H9 (cell line): ENCODE results near the gene KCNAB2. TPM values are rescaled to one million over a fixed set of nuclear protein-coding genes. Genes with fewer than 3 reads are reported as not detected.

ENCODE experiments used
- DNase-seq: peaks from one replicate; pipeline ENCODE4 v3.0.0-alpha.2; 2017
- H2AFZ ChIP-seq: one replicate; pipeline ENCODE4 v1.6.1; 2013; ENCODE audit warnings: mild to moderate bottlenecking, low read length, control low read depth, moderate library complexity
- H2AK5ac ChIP-seq: 2 replicates; pipeline ENCODE4 v1.6.1; 2013; ENCODE audit warnings: low read length, control low read depth, mixed read lengths; ENCODE audit not compliant: insufficient read length
- H2BK120ac ChIP-seq: one replicate; pipeline ENCODE4 v1.6.1; 2013; ENCODE audit warnings: low read depth, mild to moderate bottlenecking, low read length, control low read depth, inconsistent platforms; ENCODE audit not compliant: poor library complexity, severe bottlenecking
- H2BK12ac ChIP-seq: 2 replicates; pipeline ENCODE4 v1.6.1; 2013; ENCODE audit warnings: low read length, control low read depth, mixed read lengths, low read depth; ENCODE audit not compliant: insufficient read length
- H2BK15ac ChIP-seq: 2 replicates; pipeline ENCODE4 v1.6.1; 2013; ENCODE audit warnings: low read depth, low read length, control low read depth
- H2BK20ac ChIP-seq: one replicate; pipeline ENCODE4 v1.6.1; 2013; ENCODE audit warnings: low read depth, mild to moderate bottlenecking, low read length, control low read depth, inconsistent platforms; ENCODE audit not compliant: poor library complexity, severe bottlenecking
- H2BK5ac ChIP-seq: 2 replicates; pipeline ENCODE4 v1.6.1; 2013; ENCODE audit warnings: low read length, control low read depth, mixed read lengths; ENCODE audit not compliant: insufficient read length
- H3K14ac ChIP-seq: 2 replicates; pipeline ENCODE4 v1.6.1; 2013; ENCODE audit warnings: low read length, control low read depth; ENCODE audit not compliant: insufficient read depth
- H3K18ac ChIP-seq: 2 replicates; pipeline ENCODE4 v1.6.1; 2013; ENCODE audit warnings: low read depth, mild to moderate bottlenecking, mixed read lengths, low read length, control low read depth; ENCODE audit not compliant: insufficient read length
- H3K23ac ChIP-seq: 2 replicates; pipeline ENCODE4 v1.6.1; 2013; ENCODE audit warnings: low read length, control low read depth, mixed read lengths, low read depth; ENCODE audit not compliant: insufficient read length
- H3K23me2 ChIP-seq: 2 replicates; pipeline ENCODE4 v1.6.1; 2013; ENCODE audit warnings: low read depth, mild to moderate bottlenecking, mixed read lengths, low read length, control low read depth; ENCODE audit not compliant: insufficient read length, poor library complexity, severe bottlenecking
- H3K27ac ChIP-seq: 2 replicates; pipeline ENCODE4 v1.5.1; 2013; ENCODE audit warnings: low read length, control low read depth, mixed read lengths, low read depth; ENCODE audit not compliant: insufficient read length
- H3K27me3 ChIP-seq: 2 replicates; pipeline ENCODE4 v1.6.1; 2013; ENCODE audit warnings: low read length, control low read depth, inconsistent platforms; ENCODE audit not compliant: insufficient read depth
- H3K4ac ChIP-seq: 2 replicates; pipeline ENCODE4 v1.6.1; 2013; ENCODE audit warnings: low read depth, mild to moderate bottlenecking, control low read depth, inconsistent platforms, low read length, moderate library complexity
- H3K4me1 ChIP-seq: 2 replicates; pipeline ENCODE4 v1.6.1; 2013; ENCODE audit warnings: low read length, control low read depth, inconsistent platforms; ENCODE audit not compliant: insufficient read depth
- H3K4me2 ChIP-seq: 2 replicates; pipeline ENCODE4 v1.6.1; 2013; ENCODE audit warnings: low read length, control low read depth, mixed read lengths; ENCODE audit not compliant: insufficient read length, insufficient read depth
- H3K56ac ChIP-seq: 2 replicates; pipeline ENCODE4 v1.6.1; 2013; ENCODE audit warnings: low read depth, mild to moderate bottlenecking, mixed read lengths, low read length, control low read depth; ENCODE audit not compliant: insufficient read length
- H3K79me1 ChIP-seq: 2 replicates; pipeline ENCODE4 v1.6.1; 2013; ENCODE audit warnings: low read depth, mild to moderate bottlenecking, moderate library complexity, low read length, control low read depth, inconsistent platforms; ENCODE audit not compliant: insufficient read depth, poor library complexity, severe bottlenecking
- H3K79me2 ChIP-seq: 2 replicates; pipeline ENCODE4 v1.6.1; 2013; ENCODE audit warnings: low read length, control low read depth, inconsistent platforms; ENCODE audit not compliant: insufficient read depth
- H3K9ac ChIP-seq: 2 replicates; pipeline ENCODE4 v1.6.1; 2013; ENCODE audit warnings: low read length, control low read depth, mixed read lengths; ENCODE audit not compliant: insufficient read length; ENCODE audit errors: extremely low read depth
- H3K9me3 ChIP-seq: one replicate; pipeline ENCODE4 v1.6.1; 2013; ENCODE audit warnings: low read depth, low read length, inconsistent platforms; ENCODE audit not compliant: control insufficient read depth
- H3T11ph ChIP-seq: one replicate; pipeline ENCODE4 v1.6.1; 2013; ENCODE audit warnings: mild to moderate bottlenecking, low read length, control low read depth, inconsistent platforms
- H4K20me1 ChIP-seq: one replicate; pipeline ENCODE4 v1.6.1; 2013; ENCODE audit not compliant: control insufficient read depth, insufficient read length, insufficient read depth
- H4K5ac ChIP-seq: 2 replicates; pipeline ENCODE4 v1.6.1; 2013; ENCODE audit warnings: low read depth, mild to moderate bottlenecking, mixed read lengths, low read length, control low read depth; ENCODE audit not compliant: insufficient read length
- H4K8ac ChIP-seq: replicated peaks from 2 replicates; pipeline ENCODE4 v1.6.1; 2013; ENCODE audit warnings: low read length, control low read depth, mixed read lengths, low read depth; ENCODE audit not compliant: insufficient read length
- H4K91ac ChIP-seq: 2 replicates; pipeline ENCODE4 v1.6.1; 2013; ENCODE audit warnings: low read depth, mild to moderate bottlenecking, moderate library complexity, mixed read lengths, low read length, control low read depth; ENCODE audit not compliant: insufficient read length
- H3K27ac Mint-ChIP-seq, 3 experiments: 2 replicates in 2 of 3; 3 replicates in 1 of 3; pipeline ENCODE4 v1.8.0; 2020 to 2021; ENCODE audit warnings: mixed read lengths in 3 of 3, mild to moderate bottlenecking in 1 of 3, moderate library complexity in 1 of 3
- H3K27me3 Mint-ChIP-seq: 2 replicates; pipeline ENCODE4 v1.8.0; 2021; ENCODE audit warnings: low read depth, mild to moderate bottlenecking, moderate library complexity, mixed read lengths
- H3K36me3 Mint-ChIP-seq, 3 experiments: 2 replicates in 2 of 3; 3 replicates in 1 of 3; pipeline ENCODE4 v1.8.0; 2020 to 2021; ENCODE audit warnings: low read depth in 3 of 3, mixed read lengths in 3 of 3; ENCODE audit not compliant: insufficient read depth in 1 of 3
- H3K4me1 Mint-ChIP-seq, 2 experiments: 2 replicates each; pipeline ENCODE4 v1.8.0; 2020; ENCODE audit warnings: mixed read lengths in 2 of 2
- H3K4me3 Mint-ChIP-seq, 2 experiments: 2 replicates in 1 of 2; 3 replicates in 1 of 2; pipeline ENCODE4 v1.8.0; 2020 to 2021; ENCODE audit warnings: mild to moderate bottlenecking in 2 of 2, mixed read lengths in 2 of 2, moderate library complexity in 1 of 2
- H3K9me3 Mint-ChIP-seq, 2 experiments: 2 replicates in 1 of 2; 3 replicates in 1 of 2; pipeline ENCODE4 v1.8.0; 2020; ENCODE audit warnings: mild to moderate bottlenecking in 2 of 2, mixed read lengths in 2 of 2, moderate library complexity in 1 of 2
- WGBS: extraction: QIAGEN DNeasy Blood & Tissue Kit; methylation state at CpG from one replicate; pipeline ENCODE4 v1.1.7; 2013; ENCODE audit warnings: missing lambda C conversion rate, low lambda C conversion rate, mixed read lengths; ENCODE audit not compliant: insufficient read length; ENCODE audit errors: extremely low coverage; 5-methylcytosine and 5-hydroxymethylcytosine counted together
- total RNA-seq: library from RNA; stranded (reverse); gene quantifications from 2 replicates; pipeline ENCODE4 v1.2.1, GENCODE V29; 2021
- TF ChIP-seq, protein P1 (sequence below): fragments of 200-600 bp; sonication (generic); conservative IDR thresholded peaks from 3 replicates; pipeline ENCODE4 v1.8.0; 2021; ENCODE audit warnings: antibody characterized with exemption, mild to moderate bottlenecking

KCNAB2 gene
- total RNA-seq, 1 experiment from 2014 or later = 8.3 TPM

- H4K8ac ChIP-seq = no peak overlapping the region
- H3T11ph ChIP-seq = no peak overlapping the region
- DNase-seq = no peak
- H3K4me1 ChIP-seq = no peaks in the 10 kb centered on the region
- H2BK5ac ChIP-seq = no peak overlapping the region
- H3K79me1 ChIP-seq = no peaks in the 10 kb centered on the region
- H4K20me1 ChIP-seq = no peaks in the 10 kb centered on the region
- no CpG with 5 or more reads among the region's 28 CpGs for WGBS
- no peaks in the 10 kb centered on the region for H3K9me3 Mint-ChIP-seq
- H3K36me3 Mint-ChIP-seq = no peaks in the 10 kb centered on the region
- H2AK5ac ChIP-seq = no peak overlapping the region
- H2AFZ ChIP-seq = no peak overlapping the region
- H3K9ac ChIP-seq = no peak overlapping the region
- no peak overlapping the region for H3K4me2 ChIP-seq
- H4K91ac ChIP-seq = no peak overlapping the region
- H3K79me2 ChIP-seq = no peaks in the 10 kb centered on the region
- H3K56ac ChIP-seq = no peak overlapping the region
- no peak overlapping the region for H2BK20ac ChIP-seq
- no peak overlapping the region for H2BK120ac ChIP-seq
- H3K27me3 ChIP-seq = no peaks in the 10 kb centered on the region; the same call in 1 of the 2 replicates
- H3K4me1 Mint-ChIP-seq = peaks cover 26 to 37% of the 10 kb centered on the region in 2 experiments
- H3K9me3 ChIP-seq = no peaks in the 10 kb centered on the region
- no peaks in the 10 kb centered on the region for H3K23me2 ChIP-seq
- TF ChIP-seq, protein P1, sequence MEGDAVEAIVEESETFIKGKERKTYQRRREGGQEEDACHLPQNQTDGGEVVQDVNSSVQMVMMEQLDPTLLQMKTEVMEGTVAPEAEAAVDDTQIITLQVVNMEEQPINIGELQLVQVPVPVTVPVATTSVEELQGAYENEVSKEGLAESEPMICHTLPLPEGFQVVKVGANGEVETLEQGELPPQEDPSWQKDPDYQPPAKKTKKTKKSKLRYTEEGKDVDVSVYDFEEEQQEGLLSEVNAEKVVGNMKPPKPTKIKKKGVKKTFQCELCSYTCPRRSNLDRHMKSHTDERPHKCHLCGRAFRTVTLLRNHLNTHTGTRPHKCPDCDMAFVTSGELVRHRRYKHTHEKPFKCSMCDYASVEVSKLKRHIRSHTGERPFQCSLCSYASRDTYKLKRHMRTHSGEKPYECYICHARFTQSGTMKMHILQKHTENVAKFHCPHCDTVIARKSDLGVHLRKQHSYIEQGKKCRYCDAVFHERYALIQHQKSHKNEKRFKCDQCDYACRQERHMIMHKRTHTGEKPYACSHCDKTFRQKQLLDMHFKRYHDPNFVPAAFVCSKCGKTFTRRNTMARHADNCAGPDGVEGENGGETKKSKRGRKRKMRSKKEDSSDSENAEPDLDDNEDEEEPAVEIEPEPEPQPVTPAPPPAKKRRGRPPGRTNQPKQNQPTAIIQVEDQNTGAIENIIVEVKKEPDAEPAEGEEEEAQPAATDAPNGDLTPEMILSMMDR = no peak
- H3K27me3 Mint-ChIP-seq = peaks cover 51% of the 10 kb centered on the region
- no peak overlapping the region for H3K27ac ChIP-seq
- peak overlapping the region; percentile 43; the same call in 1 of the 2 replicates for H3K14ac ChIP-seq
- H3K18ac ChIP-seq = no peak overlapping the region
- H3K4ac ChIP-seq = no peak overlapping the region
- H3K27ac Mint-ChIP-seq = no peak overlapping the region; a peak in 1 of 7 replicates
- no peak overlapping the region for H3K4me3 Mint-ChIP-seq
- no peak overlapping the region for H4K5ac ChIP-seq
- no peak overlapping the region for H2BK15ac ChIP-seq
- no peak overlapping the region for H3K23ac ChIP-seq
- H2BK12ac ChIP-seq = no peak overlapping the region
These were observed 45.8 kb upstream of the KCNAB2 start for GRCh38 chr1:5999711-6000443.
